Measurements from ENCODE around the gene ASIC4.
A peak's percentile ranks its signal among the peaks of the same experiment; 100 is the strongest.

The ASIC4 gene

GRCh38 chr2:219508971-219509779 is 5.1 kb upstream of the ASIC4 start:
- H3K4me3 ChIP-seq (replicated peaks; ENCODE audit: low read depth, low read length), result no peak overlapping the region
- DNase-seq (ENCODE audit: low read depth), result no peak
- TF ChIP-seq, protein P1, sequence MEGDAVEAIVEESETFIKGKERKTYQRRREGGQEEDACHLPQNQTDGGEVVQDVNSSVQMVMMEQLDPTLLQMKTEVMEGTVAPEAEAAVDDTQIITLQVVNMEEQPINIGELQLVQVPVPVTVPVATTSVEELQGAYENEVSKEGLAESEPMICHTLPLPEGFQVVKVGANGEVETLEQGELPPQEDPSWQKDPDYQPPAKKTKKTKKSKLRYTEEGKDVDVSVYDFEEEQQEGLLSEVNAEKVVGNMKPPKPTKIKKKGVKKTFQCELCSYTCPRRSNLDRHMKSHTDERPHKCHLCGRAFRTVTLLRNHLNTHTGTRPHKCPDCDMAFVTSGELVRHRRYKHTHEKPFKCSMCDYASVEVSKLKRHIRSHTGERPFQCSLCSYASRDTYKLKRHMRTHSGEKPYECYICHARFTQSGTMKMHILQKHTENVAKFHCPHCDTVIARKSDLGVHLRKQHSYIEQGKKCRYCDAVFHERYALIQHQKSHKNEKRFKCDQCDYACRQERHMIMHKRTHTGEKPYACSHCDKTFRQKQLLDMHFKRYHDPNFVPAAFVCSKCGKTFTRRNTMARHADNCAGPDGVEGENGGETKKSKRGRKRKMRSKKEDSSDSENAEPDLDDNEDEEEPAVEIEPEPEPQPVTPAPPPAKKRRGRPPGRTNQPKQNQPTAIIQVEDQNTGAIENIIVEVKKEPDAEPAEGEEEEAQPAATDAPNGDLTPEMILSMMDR (IDR thresholded peaks at IDR 0.05; ENCODE audit: low read length, missing control alignments), result no peak

DNA sequence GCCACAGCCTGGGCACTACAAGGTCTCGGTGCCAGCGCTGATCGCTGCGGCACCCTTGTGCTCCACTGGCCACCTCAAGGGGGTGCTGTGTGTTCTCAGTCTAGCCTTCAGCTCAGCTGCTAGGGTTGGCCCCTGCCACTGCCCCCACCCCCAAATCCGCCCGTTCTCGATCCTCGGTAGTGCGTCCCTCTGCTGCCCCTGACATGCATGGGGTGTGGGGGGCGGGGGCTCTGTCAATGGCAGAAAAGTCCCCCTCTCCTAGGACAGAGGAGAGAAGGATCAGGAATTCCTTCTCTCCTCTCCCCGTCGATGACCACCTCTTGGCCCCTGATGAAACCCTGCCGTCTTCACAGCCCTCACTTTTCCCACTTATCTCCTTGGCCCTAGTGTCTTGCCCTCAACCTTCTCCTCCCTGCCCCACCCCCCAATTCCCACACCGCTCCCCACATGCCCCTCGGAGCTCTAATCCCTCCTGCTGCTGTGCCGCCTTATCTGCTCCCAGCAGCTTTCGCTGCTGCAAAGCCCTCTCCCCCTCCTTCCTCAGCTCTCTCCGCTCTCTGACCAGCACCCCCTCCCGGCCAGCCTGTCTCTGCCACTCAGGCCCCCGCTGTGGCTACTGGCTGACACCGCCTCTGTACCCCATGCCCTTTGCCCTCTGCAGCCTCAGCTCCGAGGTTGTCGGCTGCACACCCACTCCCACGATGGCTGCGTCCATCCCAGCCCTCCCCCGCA is 4.3 kb upstream of the ASIC4 start:
- DNase-seq (ENCODE audit: low read depth), result peak; percentile 50
- H3K4me3 ChIP-seq (replicated peaks; ENCODE audit: low read depth, low read length), result peak overlapping the region; percentile 42

GRCh38 chr2:219510512-219511135 is 3.7 kb upstream of the ASIC4 start:
- no peak overlapping the region for H3K4me3 ChIP-seq (replicated peaks; ENCODE audit: low read depth, low read length)
- DNase-seq (ENCODE audit: low read depth), result no peak
- TF ChIP-seq, protein P1 (IDR thresholded peaks at IDR 0.05; ENCODE audit: low read length, missing control alignments), result no peak

More for the DNA sequence above, 4.3 kb upstream of the ASIC4 start:
- TF ChIP-seq, protein P1 (IDR thresholded peaks at IDR 0.05; ENCODE audit: low read length, missing control alignments), result peak; percentile 79

GRCh38 chr2:219511547-219512325 is 2.5 kb upstream of the ASIC4 start:
- no peak for DNase-seq (ENCODE audit: low read depth)
- TF ChIP-seq, protein P1 (IDR thresholded peaks at IDR 0.05; ENCODE audit: low read length, missing control alignments), result no peak

DNA sequence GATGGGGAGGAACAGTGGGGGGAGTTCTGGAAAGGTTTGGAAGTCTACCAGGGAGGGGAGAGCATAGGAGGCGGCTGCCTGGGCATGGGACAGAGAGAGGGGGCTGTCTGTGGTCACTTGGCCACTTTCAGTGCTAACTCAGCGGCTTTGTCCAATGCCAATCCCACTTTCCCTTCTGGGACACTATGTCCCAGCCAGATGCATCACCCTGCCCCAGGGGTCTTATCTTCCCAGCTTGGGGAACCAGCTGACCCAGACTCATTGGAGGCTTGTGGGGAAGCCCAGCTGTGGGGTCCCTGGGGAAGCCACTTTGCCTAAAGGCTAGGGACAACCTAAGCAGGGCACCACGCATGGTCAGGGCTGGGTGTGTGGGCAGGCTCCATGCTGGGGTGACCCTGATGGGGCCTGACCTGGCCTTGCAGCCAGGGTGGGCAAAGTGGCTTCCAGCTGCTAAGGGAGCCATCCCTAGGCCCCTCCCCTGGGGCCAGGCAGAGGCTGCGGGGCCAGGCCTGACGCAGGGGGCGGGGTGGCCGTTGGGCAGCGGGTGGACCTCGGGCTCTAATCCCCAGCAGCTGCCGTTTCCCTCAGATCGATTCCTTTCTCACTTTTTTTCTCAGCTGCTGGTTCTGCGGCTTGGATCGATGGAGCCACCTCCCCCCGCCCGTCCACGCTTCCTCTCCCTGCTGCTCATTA is 1.6 kb upstream of the ASIC4 start:
- DNase-seq (ENCODE audit: low read depth), result no peak
- TF ChIP-seq, protein P1 (IDR thresholded peaks at IDR 0.05; ENCODE audit: low read length, missing control alignments), result no peak
- H3K4me3 ChIP-seq (replicated peaks; ENCODE audit: low read depth, low read length), result no peak overlapping the region

More at GRCh38 chr2:219511547-219512325, 2.5 kb upstream of the ASIC4 start:
- H3K4me3 ChIP-seq (replicated peaks; ENCODE audit: low read depth, low read length), result no peak overlapping the region

- no peak overlapping the region for H3K4me3 ChIP-seq (replicated peaks; ENCODE audit: low read depth, low read length)
- DNase-seq (ENCODE audit: low read depth), result no peak
- TF ChIP-seq, protein P1 (IDR thresholded peaks at IDR 0.05; ENCODE audit: low read length, missing control alignments), result no peak
Measured at GRCh38 chr2:219513787-219514186, 495 bp upstream of the ASIC4 start.

All from fibroblast of pulmonary artery (primary cell).